ENCODE data around the gene CD52. TPM values are rescaled to one million over a fixed set of nuclear protein-coding genes. Genes with fewer than 3 reads are reported as not detected.
"Not testable (repeated sequence)": the region's sequence is repeated elsewhere in the genome, so short reads cannot be mapped to it uniquely, and the experiment has no call there.

CD52 gene
- total and polyA plus RNA-seq, 7 donors: 2.1 to 4.2 (median 3.9) TPM

DNA sequence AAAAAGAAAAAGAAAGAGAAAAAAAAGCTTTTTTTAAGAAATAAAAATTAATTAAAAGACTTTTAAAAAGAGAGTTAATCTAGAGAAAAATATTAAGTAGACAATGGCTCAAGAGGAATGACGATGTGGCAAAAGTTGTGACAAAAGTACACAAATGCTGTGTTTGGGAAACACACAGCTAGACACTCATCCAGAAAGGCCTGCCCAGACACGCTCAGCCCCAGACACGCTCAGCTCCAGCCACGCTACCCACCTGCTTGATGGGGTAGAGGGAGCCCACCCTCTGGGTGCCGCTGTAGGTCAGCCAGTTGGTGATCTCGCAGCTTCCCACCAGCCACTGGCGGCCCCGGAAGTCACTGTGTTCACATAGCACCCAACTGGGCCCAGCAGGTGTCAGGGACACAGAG lies 10.2 kb downstream of the CD52 start:
- 70 to 76% (median 71%) methylated on average over 8 of the region's 8 CpGs for WGBS, 3 donors
- Histone ChIP-seq H3K36me3 (ENCODE audit: insufficient read depth in 1 of 2, low read depth in 1 of 2) (no peaks in the 10 kb centered on the region), H3K9me3 (no peaks in the 10 kb centered on the region), H3K4me3 (no peak overlapping the region), H3K4me1 (peaks cover 7% of the 10 kb centered on the region), H3K27me3 (ENCODE audit: insufficient read depth in 3 of 3, low read length in 2 of 3) (peaks cover 0 to 5% (median 0%) of the 10 kb centered on the region in 3 donors), H3K27ac (no peak overlapping the region)
- ATAC-seq: no peak
- intact Hi-C loops (cut with DNase I): loop anchor here (10.0 kb wide), 2 partner anchors 163 to 223 kb away; partner anchors contain the start of genes C1orf232 (in 1 of the 2) and ZNF593 (in 1 of the 2)
- no peak for DNase-seq
- TF ChIP-seq, protein P1, sequence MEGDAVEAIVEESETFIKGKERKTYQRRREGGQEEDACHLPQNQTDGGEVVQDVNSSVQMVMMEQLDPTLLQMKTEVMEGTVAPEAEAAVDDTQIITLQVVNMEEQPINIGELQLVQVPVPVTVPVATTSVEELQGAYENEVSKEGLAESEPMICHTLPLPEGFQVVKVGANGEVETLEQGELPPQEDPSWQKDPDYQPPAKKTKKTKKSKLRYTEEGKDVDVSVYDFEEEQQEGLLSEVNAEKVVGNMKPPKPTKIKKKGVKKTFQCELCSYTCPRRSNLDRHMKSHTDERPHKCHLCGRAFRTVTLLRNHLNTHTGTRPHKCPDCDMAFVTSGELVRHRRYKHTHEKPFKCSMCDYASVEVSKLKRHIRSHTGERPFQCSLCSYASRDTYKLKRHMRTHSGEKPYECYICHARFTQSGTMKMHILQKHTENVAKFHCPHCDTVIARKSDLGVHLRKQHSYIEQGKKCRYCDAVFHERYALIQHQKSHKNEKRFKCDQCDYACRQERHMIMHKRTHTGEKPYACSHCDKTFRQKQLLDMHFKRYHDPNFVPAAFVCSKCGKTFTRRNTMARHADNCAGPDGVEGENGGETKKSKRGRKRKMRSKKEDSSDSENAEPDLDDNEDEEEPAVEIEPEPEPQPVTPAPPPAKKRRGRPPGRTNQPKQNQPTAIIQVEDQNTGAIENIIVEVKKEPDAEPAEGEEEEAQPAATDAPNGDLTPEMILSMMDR (IDR thresholded peaks at IDR 0.05): no peak

GRCh38 chr1:26328597-26328996 lies 10.8 kb downstream of the CD52 start:
- H3K36me3 ChIP-seq (ENCODE audit: insufficient read depth in 1 of 2, low read depth in 1 of 2): no peaks in the 10 kb centered on the region
- WGBS, 3 donors: 73 to 84% (median 74%) methylated on average over 7 to 8 of the region's 8 CpGs
- ATAC-seq: no peak
- TF ChIP-seq, protein P1 (IDR thresholded peaks at IDR 0.05): no peak
- peaks cover 7% of the 10 kb centered on the region for H3K4me1 ChIP-seq
- peaks cover 0 to 5% (median 0%) of the 10 kb centered on the region in 3 donors for H3K27me3 ChIP-seq (ENCODE audit: insufficient read depth in 3 of 3, low read length in 2 of 3)
- no peak overlapping the region for H3K27ac ChIP-seq
- H3K9me3 ChIP-seq: no peaks in the 10 kb centered on the region
- no peak for DNase-seq
- no peak overlapping the region for H3K4me3 ChIP-seq
- intact Hi-C loops (cut with DNase I): loop anchor here (10.0 kb wide), 2 partner anchors 164 to 224 kb away; partner anchors contain the start of genes C1orf232 (in 1 of the 2) and ZNF593 (in 1 of the 2)

GRCh38 chr1:26329380-26329779 lies 11.6 kb downstream of the CD52 start:
- H3K27ac ChIP-seq: not testable (repeated sequence)
- H3K27me3 ChIP-seq (ENCODE audit: insufficient read depth in 3 of 3, low read length in 2 of 3): peaks cover 0 to 12% (median 0%) of the 10 kb centered on the region in 3 donors
- intact Hi-C loops (cut with DNase I): loop anchor here (10.0 kb wide), 2 partner anchors 165 to 225 kb away; partner anchors contain the start of genes C1orf232 (in 1 of the 2) and ZNF593 (in 1 of the 2)

GRCh38 chr1:26330276-26330675 lies 12.5 kb downstream of the CD52 start:
- ATAC-seq: no peak
- no peak for DNase-seq
- H3K27me3 ChIP-seq (ENCODE audit: insufficient read depth in 3 of 3, low read length in 2 of 3): peaks cover 0 to 20% (median 2%) of the 10 kb centered on the region in 3 donors
- H3K4me3 ChIP-seq: no peak overlapping the region
- H3K36me3 ChIP-seq (ENCODE audit: insufficient read depth in 1 of 2, low read depth in 1 of 2): no peaks in the 10 kb centered on the region
- no peak overlapping the region for H3K27ac ChIP-seq
- no peaks in the 10 kb centered on the region for H3K9me3 ChIP-seq
- intact Hi-C loops (cut with DNase I): no loop called here
- TF ChIP-seq, protein P1 (IDR thresholded peaks at IDR 0.05): no peak
- WGBS, 3 donors: 79 to 87% (median 84%) methylated on average over 5 of the region's 5 CpGs
- H3K4me1 ChIP-seq: peaks cover 7% of the 10 kb centered on the region

More at GRCh38 chr1:26329380-26329779, 11.6 kb downstream of the CD52 start:
- H3K9me3 ChIP-seq; DNase-seq; H3K4me3 ChIP-seq; H3K4me1 ChIP-seq; ATAC-seq; H3K36me3 ChIP-seq (ENCODE audit: insufficient read depth in 1 of 2, low read depth in 1 of 2): not testable (repeated sequence)
- 91 to 95% (median 91%) methylated on average over 4 of the region's 4 CpGs for WGBS, 3 donors

DNA sequence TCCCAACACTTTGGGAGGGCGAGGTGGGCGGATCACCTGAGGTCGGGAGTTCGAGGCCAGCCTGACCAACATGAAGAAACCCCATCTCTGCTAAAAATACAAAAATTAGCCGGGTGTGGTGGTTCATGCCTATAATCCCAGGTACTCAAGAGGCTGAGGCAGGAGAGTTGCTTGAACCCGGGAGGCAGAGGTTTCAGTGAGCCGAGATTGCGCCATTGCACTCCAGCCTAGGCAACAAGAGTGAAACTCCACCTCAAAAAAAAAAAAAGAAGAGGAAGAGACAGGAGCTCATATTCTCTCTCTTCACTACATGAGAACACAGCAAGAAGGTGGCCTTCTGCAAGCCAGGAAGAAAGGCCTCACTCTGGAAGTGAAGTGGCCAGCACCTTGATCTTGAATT lies 15.6 kb downstream of the CD52 start:
- H3K9me3 ChIP-seq; H3K27ac ChIP-seq; H3K36me3 ChIP-seq (ENCODE audit: insufficient read depth in 1 of 2, low read depth in 1 of 2); intact Hi-C loops (cut with DNase I); ATAC-seq; DNase-seq; H3K4me3 ChIP-seq: not testable (repeated sequence)
- WGBS, 3 donors: 90 to 96% (median 92%) methylated on average over 8 of the region's 8 CpGs
- H3K4me1 ChIP-seq: peaks cover 16% of the 10 kb centered on the region
- H3K27me3 ChIP-seq (ENCODE audit: insufficient read depth in 3 of 3, low read length in 2 of 3): peaks cover 0 to 33% (median 2%) of the 10 kb centered on the region in 3 donors

All from psoas muscle (tissue), 8 donors.